ENCODE measurements around the gene CCM2. TPM values are rescaled to one million over a fixed set of nuclear protein-coding genes. Genes with fewer than 3 reads are reported as not detected.

CCM2 gene
- total RNA-seq, 1 donor from 2014 or later: 52.2 TPM

GRCh38 chr7:45080958-45081669 is 81.1 kb downstream of the CCM2 start:
- no peak for DNase-seq (ENCODE audit: low read depth)

GRCh38 chr7:45081670-45081974 is 81.6 kb downstream of the CCM2 start:
- DNase-seq (ENCODE audit: low read depth): no peak

DNA sequence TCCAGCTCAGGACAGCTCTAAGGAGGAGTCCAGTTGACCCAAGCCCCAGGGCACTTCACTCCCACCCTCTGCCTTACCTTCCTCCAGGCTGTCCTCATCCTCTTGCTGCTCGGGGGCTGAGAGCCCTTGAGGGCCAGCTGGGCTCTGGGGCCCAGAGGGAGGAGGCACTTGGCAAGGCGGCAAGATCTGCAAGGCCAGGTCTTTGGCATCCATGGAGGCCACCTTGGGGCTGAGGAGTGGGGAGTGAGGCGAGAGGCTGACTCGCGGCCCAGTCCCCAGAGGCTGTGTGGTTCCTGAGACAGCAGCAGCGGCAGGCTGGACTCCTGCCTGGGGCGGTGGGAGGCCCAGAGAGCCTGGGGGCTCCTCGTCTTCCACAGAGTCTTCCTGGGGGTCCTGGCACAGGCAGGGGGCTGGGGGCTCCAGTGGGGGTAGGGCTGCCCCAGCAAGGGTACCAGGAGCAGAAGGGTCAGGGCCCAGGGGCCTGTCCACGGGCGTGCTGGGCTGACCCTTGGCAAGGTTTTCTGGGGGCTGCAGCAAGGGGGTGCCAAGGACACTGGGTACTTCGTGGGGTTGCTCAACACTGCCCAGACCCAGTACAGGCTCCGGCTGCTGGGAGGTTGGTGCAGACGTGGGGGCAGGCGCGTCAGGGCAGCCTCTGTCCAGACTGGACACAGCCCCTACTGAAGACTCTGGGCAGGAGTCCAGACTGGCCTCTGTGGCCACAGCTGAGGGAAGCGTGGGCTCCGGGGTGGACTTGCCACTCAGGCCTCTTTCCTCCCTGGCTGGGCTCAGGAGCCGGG is 82.2 kb downstream of the CCM2 start:
- no peak for DNase-seq (ENCODE audit: low read depth)

GRCh38 chr7:45082831-45083331 is 82.9 kb downstream of the CCM2 start:
- DNase-seq (ENCODE audit: low read depth): no peak

DNA sequence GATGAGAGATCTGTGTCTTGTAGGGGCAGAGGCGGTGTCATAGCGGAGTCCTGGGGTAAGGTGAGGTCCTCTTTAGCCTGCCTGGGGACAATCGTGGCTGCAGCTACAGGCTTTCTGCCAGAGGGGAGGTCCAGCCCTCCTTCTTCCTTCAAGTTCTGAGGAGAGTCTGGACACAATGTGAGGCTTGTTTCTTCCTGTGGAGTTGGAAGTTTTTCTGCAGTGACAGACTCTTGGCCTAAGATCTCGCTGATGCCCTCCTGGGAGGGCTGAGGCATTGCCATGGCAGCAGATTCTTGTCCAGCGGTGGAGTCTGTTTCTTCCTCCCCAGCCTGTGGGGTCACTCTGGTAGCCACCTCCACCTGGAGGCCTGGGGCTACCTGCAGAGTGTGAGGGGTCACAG is 84.3 kb downstream of the CCM2 start:
- DNase-seq (ENCODE audit: low read depth): no peak

- DNase-seq (ENCODE audit: low read depth): no peak
Measured at GRCh38 chr7:45084901-45085618, 85.1 kb downstream of the CCM2 start.

DNA sequence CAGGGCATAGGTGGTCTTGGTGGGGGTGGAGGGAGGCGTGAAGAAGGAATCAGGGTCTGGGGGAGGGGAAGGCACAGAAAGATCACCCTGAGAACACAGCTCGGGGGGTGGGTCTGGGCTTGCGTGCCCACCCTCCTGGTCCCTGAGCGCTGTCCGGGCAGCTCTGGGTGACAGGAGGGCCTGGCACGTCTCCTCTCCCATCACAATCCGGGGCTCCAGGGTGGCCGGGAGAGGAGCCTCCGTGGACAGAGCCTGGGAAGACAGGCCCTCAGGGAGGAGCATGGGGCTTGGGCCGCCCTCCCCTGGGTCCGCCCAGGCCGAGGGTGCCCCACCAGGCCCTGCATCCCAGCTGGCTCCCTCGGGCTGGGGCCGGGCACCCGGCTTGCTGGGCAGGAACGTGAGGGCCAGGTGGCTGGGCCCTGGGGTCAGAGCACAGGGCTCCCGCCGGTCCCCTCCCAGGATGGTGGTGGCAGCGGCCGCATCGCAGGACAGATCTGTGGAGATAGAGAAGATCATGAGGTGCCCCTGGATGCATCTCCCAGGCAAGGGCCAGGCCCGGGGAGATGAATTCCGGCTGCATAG is 85.7 kb downstream of the CCM2 start:
- DNase-seq (ENCODE audit: low read depth): no peak

DNA sequence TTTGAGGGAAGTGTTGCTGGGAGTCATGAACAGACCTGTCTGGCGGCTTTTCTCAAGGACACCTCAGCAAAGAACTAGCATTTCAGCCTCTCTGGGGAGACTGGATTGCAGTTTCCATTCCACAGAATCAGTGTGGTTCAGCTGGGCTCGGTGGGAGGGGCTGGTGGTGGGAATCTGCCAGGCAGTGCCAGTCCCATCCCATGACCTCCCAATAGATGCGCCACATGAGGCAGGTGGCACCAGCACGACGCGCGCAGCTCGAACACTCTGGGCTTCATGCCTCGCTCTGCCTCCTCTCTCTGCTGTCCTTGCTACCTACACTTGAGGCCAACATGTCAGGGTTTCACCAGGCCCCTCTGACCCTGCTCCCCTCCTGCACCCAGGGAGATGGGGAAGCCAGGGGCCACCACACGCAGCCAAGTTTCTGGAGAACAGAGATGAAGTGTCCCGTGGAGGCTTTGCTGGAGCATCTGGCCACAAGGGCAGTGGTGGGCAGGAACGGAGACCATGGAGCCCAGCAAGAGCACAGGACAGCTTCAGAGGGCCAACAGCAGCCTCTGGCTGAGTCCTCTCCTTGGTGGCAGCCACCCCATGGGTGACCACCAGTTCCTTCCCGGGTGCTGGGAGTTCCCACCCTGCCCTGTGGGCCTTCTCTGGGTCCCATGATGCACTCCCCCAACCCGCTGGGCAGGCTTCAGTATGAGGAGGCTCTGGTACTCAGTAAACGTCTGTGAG is 86.5 kb downstream of the CCM2 start:
- no peak for DNase-seq (ENCODE audit: low read depth)

DNA sequence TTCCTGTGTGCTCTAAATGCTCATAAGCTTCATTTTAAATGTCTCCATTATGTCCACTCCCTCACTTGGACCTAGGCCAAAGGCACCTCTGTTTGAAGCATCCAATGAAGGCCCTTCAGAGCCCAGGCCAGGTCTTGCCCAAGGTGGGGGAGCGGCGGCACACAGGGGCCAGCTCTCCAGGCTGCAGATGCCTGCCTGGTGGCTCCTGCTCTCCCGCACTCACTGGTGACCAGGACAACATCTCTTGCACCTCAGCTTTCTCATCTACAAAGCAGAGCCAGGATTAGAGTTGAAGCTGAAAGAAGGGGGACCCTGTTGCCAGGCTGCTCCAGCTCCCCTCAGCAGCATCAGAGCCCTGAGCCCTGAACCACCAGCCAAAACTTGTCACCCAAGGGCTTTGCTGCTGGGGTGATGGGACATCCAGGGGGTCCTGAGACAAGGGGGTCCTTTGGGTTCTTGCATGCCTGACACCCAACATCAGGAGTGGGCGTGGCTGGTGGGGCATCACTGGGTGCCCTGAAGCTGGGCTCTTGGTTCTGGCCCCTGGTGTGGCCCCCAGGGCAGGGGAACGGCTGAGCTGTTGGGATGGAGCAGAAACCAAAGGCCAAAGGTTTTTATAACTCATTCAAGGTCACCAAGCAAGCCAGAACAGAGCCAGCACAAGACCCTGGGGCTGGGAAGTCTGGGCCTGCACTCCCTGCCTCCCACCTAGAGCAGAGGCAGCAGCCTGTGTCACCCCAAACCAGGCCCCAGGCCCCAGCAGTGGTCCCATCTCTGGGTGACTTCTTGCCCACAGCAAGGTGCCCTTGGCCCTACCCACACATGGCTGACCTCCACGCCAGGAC is 87.5 kb downstream of the CCM2 start:
- no peak for DNase-seq (ENCODE audit: low read depth)

DNA sequence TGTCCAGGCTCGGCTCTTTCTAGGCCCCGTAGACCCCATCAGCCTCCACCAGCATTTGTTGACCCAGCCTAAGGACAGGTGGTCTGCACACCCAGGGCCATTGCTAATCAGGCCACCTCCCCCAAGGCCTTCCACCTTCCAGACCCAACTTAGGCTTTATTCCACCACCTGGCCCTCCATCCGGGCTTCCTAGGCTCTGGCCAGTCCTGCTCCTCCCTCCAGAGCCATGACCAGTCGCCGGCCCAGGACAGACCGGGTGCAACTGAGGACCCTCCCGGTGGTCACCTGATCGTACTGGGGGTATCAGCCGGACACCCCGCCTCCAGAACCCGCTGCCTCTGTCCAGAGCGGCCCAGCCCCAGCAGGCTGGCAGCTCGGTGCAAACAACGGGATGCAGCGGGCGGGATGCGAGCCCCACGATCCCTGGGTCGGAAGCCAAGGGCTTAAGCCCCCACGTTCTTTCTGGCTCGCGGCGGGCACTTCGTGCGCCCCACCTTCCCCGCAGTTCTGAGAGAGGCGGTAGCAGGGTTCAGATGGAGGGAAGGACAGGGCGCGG is 88.2 kb downstream of the CCM2 start:
- DNase-seq (ENCODE audit: low read depth): no peak

- no peak for DNase-seq (ENCODE audit: low read depth)
Measured at GRCh38 chr7:45088821-45089340, 88.9 kb downstream of the CCM2 start, which contains the start of gene NACAD. Gene NACAD (minus strand): TSS chr7:45088969. CDS start chr7:45088894, 75 bp downstream.

- peak; percentile 11 for DNase-seq (ENCODE audit: low read depth)
Measured at GRCh38 chr7:45089341-45089891, 89.4 kb downstream of the CCM2 start.

DNA sequence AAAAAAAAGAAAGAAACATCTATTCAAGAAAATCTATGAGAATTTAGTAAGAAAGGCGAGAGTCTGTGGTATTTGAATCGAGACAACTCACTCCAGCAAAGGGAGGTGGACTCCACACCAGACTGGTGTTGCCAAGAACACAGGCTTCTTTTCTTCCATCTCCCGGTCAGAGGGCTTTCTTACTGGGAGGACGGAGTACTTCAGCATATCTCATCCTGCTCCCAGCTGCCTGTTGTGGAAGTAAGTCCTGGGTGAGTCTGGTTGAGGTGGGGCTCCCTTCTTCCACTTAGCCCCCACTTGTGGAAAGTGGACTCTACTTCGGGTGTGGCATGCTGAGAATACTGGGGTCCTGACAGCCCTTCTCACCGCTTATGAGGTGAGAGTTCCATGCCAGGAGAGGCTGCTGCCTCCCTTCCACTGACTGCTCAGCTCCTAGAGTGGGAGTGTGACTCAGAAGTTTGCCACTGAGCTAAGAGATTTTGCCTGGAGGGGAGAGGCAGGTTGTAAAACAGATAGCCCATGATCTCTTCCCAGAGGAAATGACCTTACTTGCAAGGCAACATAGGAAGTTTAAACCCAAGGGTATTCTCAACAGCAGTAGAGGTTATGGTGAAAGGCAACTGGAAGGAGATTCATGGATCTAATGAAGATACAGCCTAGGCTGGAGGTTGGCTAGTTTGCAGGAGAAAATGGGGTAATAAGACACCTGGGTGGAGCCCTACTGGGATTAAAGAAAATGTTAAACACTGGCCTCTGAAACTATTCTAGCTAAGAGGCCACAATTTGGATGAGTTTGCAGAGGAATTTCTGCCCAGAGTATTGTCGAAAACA is 92.3 kb downstream of the CCM2 start:
- peak; percentile 47 for DNase-seq (ENCODE audit: low read depth)

DNA sequence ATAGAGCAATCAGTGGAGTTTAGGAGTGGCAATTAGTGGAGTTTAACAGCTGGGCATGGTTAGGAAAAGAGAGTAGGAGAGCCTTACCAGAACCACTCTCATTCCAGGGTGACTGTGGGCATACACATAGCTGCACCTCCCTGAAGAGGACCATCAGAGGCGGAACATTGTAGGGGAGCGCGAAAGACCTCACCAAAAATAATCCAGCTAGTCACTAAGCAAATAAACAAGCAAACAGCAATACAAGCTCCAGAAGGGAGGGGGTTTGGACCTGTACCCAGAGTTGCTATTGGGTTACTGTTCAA is 92.9 kb downstream of the CCM2 start:
- DNase-seq (ENCODE audit: low read depth): no peak

DNA sequence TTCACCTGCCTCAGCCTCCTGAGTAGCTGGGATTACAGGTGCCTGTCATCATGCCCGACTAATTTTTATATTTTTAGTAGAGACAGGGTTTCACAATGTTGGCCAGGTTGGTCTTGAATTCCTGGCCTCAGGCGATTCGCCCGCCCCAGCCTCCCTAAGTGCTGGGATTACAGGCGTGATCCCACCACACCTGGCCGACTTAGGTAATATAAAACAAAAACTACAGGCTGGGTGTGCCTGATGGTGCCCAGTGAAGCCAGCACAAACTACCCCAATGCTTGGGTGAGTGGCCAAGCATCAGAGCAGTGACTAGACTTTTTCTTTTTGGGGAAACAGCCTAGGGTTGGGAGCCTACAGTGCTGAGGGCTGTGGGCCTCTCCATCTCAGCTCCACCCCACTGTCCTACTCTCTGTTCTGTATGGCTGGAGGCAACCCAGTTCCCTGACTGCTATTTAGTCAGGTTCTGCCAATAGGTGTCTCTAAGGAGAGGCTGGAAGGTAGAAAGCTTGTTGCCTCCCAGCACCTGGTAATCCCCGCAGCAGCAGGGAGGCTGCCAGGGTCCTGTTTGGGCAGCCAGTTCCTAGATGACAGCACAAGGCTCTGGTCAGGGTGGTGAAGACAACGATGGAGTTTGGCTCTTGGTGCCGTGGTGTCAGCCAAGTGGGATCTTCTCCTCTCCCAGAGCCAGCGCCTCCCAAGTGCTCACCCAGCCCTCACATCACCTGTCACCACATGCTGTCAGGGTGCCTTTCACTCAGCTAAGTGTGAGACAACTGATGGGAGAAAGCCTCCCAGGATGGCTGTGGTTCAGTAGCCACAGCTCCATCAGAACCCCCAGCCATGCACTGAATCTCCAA is 99.2 kb downstream of the CCM2 start:
- no peak for DNase-seq (ENCODE audit: low read depth)

- no peak for DNase-seq (ENCODE audit: low read depth)
Measured at GRCh38 chr7:45099891-45100760, 100.1 kb downstream of the CCM2 start.

All from renal cortical epithelial cell (primary cell).